HepG2 (cell line): ENCODE results near the gene RNF10. TPM values are rescaled to one million over a fixed set of nuclear protein-coding genes. Genes with fewer than 3 reads are reported as not detected.

Source experiments
- AGO2 ChIP-seq: fragments of 200-400 bp; formaldehyde crosslinking; optimal IDR thresholded peaks from 2 replicates; pipeline ENCODE3; 2017; ENCODE audit warnings: mild to moderate bottlenecking, low read depth, low read length, moderate library complexity
- AHR ChIP-seq: IDR thresholded peaks from 2 replicates; pipeline ENCODE4 v1.6.1; 2018; ENCODE audit warnings: missing genetic modification reagents, missing compliant biosample characterization
- FOXM1 ChIP-seq: sonication (generic); formaldehyde crosslinking; IDR thresholded peaks from 2 replicates; pipeline ENCODE4 v1.5.0; 2020; ENCODE audit warnings: missing genetic modification reagents
- HOXA9 ChIP-seq: sonication (generic); formaldehyde crosslinking; IDR thresholded peaks from 2 replicates; pipeline ENCODE4 v1.8.1; 2022; ENCODE audit warnings: missing genetic modification reagents, mild to moderate bottlenecking, moderate library complexity, borderline replicate concordance
- JARID2 ChIP-seq: sonication (generic); formaldehyde crosslinking; IDR thresholded peaks from 2 replicates; pipeline ENCODE4 v1.8.1; 2023; ENCODE audit warnings: missing genetic modification reagents, inconsistent platforms; ENCODE audit not compliant: insufficient replicate concordance
- JUND ChIP-seq: sonication (generic); formaldehyde crosslinking; IDR thresholded peaks from 2 replicates; pipeline ENCODE4 v1.8.0; 2022; ENCODE audit warnings: mild to moderate bottlenecking, missing genetic modification reagents
- KDM3A ChIP-seq: IDR thresholded peaks from 2 replicates; pipeline ENCODE4 v1.6.1; 2018; ENCODE audit warnings: low read depth, missing compliant biosample characterization
- MED13 ChIP-seq: sonication (generic); formaldehyde crosslinking; IDR thresholded peaks from 2 replicates; pipeline ENCODE4 v1.5.0; 2020; ENCODE audit warnings: missing genetic modification reagents
- MED8 ChIP-seq: sonication (generic); formaldehyde crosslinking; IDR thresholded peaks from 2 replicates; pipeline ENCODE4 v1.8.1; 2023; ENCODE audit warnings: mild to moderate bottlenecking, missing genetic modification reagents; ENCODE audit not compliant: insufficient replicate concordance
- NR2F6 ChIP-seq, 2 experiments: IDR thresholded peaks; 2 replicates each; pipeline ENCODE4 v1.6.1; 2016; ENCODE audit warnings: antibody characterized with exemption in 1 of 2, mild to moderate bottlenecking in 1 of 2
- PBX3 ChIP-seq: sonication (generic); formaldehyde crosslinking; IDR thresholded peaks from 2 replicates; pipeline ENCODE4 v1.8.1; 2023; ENCODE audit warnings: missing genetic modification reagents, inconsistent platforms, borderline replicate concordance
- RFX3 ChIP-seq: IDR thresholded peaks from 2 replicates; pipeline ENCODE4 v1.6.1; 2016; ENCODE audit warnings: missing biosample characterization, missing genetic modification reagents
- RORA ChIP-seq: sonication (generic); formaldehyde crosslinking; IDR thresholded peaks from 2 replicates; pipeline ENCODE4 v1.5.0; 2020; ENCODE audit warnings: mild to moderate bottlenecking, missing genetic modification reagents, moderate library complexity
- SIX1 ChIP-seq: sonication (generic); formaldehyde crosslinking; IDR thresholded peaks from 2 replicates; pipeline ENCODE4 v1.4.0; 2020; ENCODE audit warnings: missing genetic modification reagents, borderline replicate concordance
- XBP1 ChIP-seq: sonication (generic); formaldehyde crosslinking; IDR thresholded peaks from 2 replicates; pipeline ENCODE4 v1.5.0; 2020; ENCODE audit warnings: missing genetic modification reagents
- YEATS2 ChIP-seq: sonication (generic); formaldehyde crosslinking; IDR thresholded peaks from 2 replicates; pipeline ENCODE4 v1.4.0; 2020; ENCODE audit warnings: missing genetic modification reagents, borderline replicate concordance
- ZKSCAN5 ChIP-seq: sonication (generic); formaldehyde crosslinking; IDR thresholded peaks from 2 replicates; pipeline ENCODE4 v1.5.1; 2020; ENCODE audit warnings: mild to moderate bottlenecking, missing genetic modification reagents
- ZNF331 ChIP-seq: sonication (generic); formaldehyde crosslinking; IDR thresholded peaks from 2 replicates; pipeline ENCODE4 v1.4.0; 2020; ENCODE audit warnings: missing genetic modification reagents
- ZNF335 ChIP-seq: sonication (generic); formaldehyde crosslinking; IDR thresholded peaks from 2 replicates; pipeline ENCODE4 v1.4.0; 2020; ENCODE audit warnings: missing genetic modification reagents
- ZNF431 ChIP-seq: sonication (generic); formaldehyde crosslinking; IDR thresholded peaks from 2 replicates; pipeline ENCODE4 v1.9.0; 2022; ENCODE audit warnings: missing genetic modification reagents, low read depth, mild to moderate bottlenecking, borderline replicate concordance
- ZNF460 ChIP-seq: sonication (generic); formaldehyde crosslinking; IDR thresholded peaks from 2 replicates; pipeline ENCODE4 v1.5.1; 2020; ENCODE audit warnings: missing genetic modification reagents, mild to moderate bottlenecking, borderline replicate concordance
- ZNF468 ChIP-seq: sonication (generic); formaldehyde crosslinking; IDR thresholded peaks from 2 replicates; pipeline ENCODE4 v1.8.0; 2022; ENCODE audit warnings: mild to moderate bottlenecking, moderate library complexity, missing genetic modification reagents
- ZNF484 ChIP-seq: sonication (generic); formaldehyde crosslinking; IDR thresholded peaks from 2 replicates; pipeline ENCODE4 v1.5.1; 2020; ENCODE audit warnings: mild to moderate bottlenecking, low read depth, missing genetic modification reagents, borderline replicate concordance
- ZNF550 ChIP-seq: sonication (generic); formaldehyde crosslinking; IDR thresholded peaks from 2 replicates; pipeline ENCODE4 v1.4.0; 2020; ENCODE audit warnings: mild to moderate bottlenecking, missing genetic modification reagents, borderline replicate concordance
- ZNF558 ChIP-seq: sonication (generic); formaldehyde crosslinking; IDR thresholded peaks from 2 replicates; pipeline ENCODE4 v1.9.0; 2022; ENCODE audit warnings: mild to moderate bottlenecking, missing genetic modification reagents, borderline replicate concordance
- polyA plus RNA-seq, 8 experiments: library from polyadenylated mRNA; depleted of rRNA in 3 of 8; stranded (reverse) in 7 of 8; unstranded in 1 of 8; fragments of >200 nt; fragmentation: Illumina TruSeq in 4 of 8; extraction: Trizol in 4 of 8; gene quantifications; 2 replicates each; pipeline versions ENCODE4 v1.2.1 to v1.2.3, GENCODE V29; 2011 to 2016; ENCODE audit warnings: low read depth in 4 of 8, missing spikeins in 1 of 8, mixed read lengths in 1 of 8; ENCODE audit not compliant: insufficient read depth in 1 of 8
- total RNA-seq, 5 experiments: library from RNA; depleted of rRNA; stranded (reverse); fragments of >200 nt; fragmentation: Illumina TruSeq; extraction: Trizol; gene quantifications; 2 replicates each; pipeline ENCODE4 v1.2.3, GENCODE V29; 2016; ENCODE audit warnings: low read depth in 1 of 5
- TF ChIP-seq, protein P1 (sequence below): IDR thresholded peaks from 2 replicates; pipeline ENCODE4 v1.6.1; 2016; ENCODE audit warnings: missing biosample characterization, missing genetic modification reagents, low read depth
- TF ChIP-seq, protein P2 (sequence below): IDR thresholded peaks from 2 replicates; pipeline ENCODE4 v1.6.1; 2016; ENCODE audit warnings: mild to moderate bottlenecking, missing biosample characterization, missing genetic modification reagents

Gene RNF10
- total and polyA plus RNA-seq, 2 of the 13 experiments (the other 11 are each of a cell fraction or from before 2014, with no cell fraction given), result 62.5 to 88.0 TPM

GRCh38 chr12:120528861-120529525 lies 5.2 kb upstream of the RNF10 start, which contains the start of gene COQ5 (continued):
- TF ChIP-seq ZNF460 (CRISPR knock-in tag) (no peak; the same call in 1 of the 2 replicates), YEATS2 (peak; percentile 72; the same call in 1 of the 2 replicates), ZNF550 (CRISPR knock-in tag) (no peak), SIX1 (CRISPR knock-in tag) (peak; percentile 100), NR2F6 (IDR thresholded peaks at IDR 0.05) (peak; percentile 57; the same call in 1 of the 2 replicates), NR2F6 (CRISPR knock-in tag; IDR thresholded peaks at IDR 0.05) (peak; percentile 75; the same call in 1 of the 2 replicates), MED8 (CRISPR knock-in tag) (peak; percentile 92), XBP1 (CRISPR knock-in tag) (no peak), RORA (CRISPR knock-in tag) (no peak), FOXM1 (CRISPR knock-in tag) (no peak), JUND (CRISPR knock-in tag) (peak; percentile 81), AGO2 (no peak), RFX3 (CRISPR knock-in tag) (no peak), AHR (no peak), ZNF331 (CRISPR knock-in tag) (peak; percentile 73; the same call in 1 of the 2 replicates), ZKSCAN5 (no peak), ZNF431 (CRISPR knock-in tag) (0 out of 2 replicates have a peak, but pooled peaks have one; percentile 85), ZNF558 (CRISPR knock-in tag) (no peak; the same call in 1 of the 2 replicates), ZNF468 (CRISPR knock-in tag) (no peak), MED13 (CRISPR knock-in tag) (peak; percentile 60; the same call in 1 of the 2 replicates), KDM3A (0 out of 2 replicates have a peak, but pooled peaks have one; percentile 69), ZNF484 (CRISPR knock-in tag) (no peak), ZNF335 (CRISPR knock-in tag) (no peak; the same call in 1 of the 2 replicates), PBX3 (no peak), JARID2 (no peak), HOXA9 (CRISPR knock-in tag) (no peak)
- TF ChIP-seq, protein P1, sequence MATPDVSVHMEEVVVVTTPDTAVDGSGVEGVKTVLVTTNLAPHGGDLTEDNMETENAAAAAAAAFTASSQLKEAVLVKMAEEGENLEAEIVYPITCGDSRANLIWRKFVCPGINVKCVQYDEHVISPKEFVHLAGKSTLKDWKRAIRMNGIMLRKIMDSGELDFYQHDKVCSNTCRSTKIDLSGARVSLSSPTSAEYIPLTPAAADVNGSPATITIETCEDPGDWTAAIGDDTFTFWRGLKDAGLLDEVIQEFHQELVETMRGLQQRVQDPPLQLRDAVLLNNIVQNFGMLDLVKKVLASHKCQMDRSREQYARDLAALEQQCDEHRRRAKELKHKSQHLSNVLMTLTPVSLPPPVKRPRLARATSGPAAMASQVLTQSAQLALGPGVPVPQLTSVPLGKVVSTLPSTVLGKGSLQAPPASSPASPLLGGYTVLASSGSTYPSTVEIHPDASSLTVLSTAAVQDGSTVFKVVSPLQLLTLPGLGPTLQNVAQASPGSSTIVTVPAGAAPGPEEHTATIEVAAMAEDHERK, result peak; percentile 50; the same call in 1 of the 2 replicates
- TF ChIP-seq, protein P2, sequence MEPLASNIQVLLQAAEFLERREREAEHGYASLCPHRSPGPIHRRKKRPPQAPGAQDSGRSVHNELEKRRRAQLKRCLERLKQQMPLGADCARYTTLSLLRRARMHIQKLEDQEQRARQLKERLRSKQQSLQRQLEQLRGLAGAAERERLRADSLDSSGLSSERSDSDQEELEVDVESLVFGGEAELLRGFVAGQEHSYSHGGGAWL (CRISPR knock-in tag), result 0 out of 2 replicates have a peak, but pooled peaks have one; percentile 27
